ENCODE measurements around the gene AFP. TPM values are rescaled to one million over a fixed set of nuclear protein-coding genes. Genes with fewer than 3 reads are reported as not detected.
A peak's percentile ranks its signal among the peaks of the same experiment; 100 is the strongest.

Gene AFP
- total and polyA plus RNA-seq, 2 of the 13 experiments (the other 11 are each of a cell fraction or from before 2014, with no cell fraction given), result 9,434 to 13,105 TPM

- intact Hi-C loops (cut with micrococcal nuclease; ENCODE audit: unreplicated experiment) (no loop called here), in situ Hi-C loops (cut with HindIII; ENCODE audit: extremely low pct_ligation_motif_present, low pct_unique_long_range_greater_than_20kb) (loop anchor here (25.0 kb wide), 1 partner anchor 92 kb away; no protein-coding TSS in a partner anchor)
- Histone ChIP-seq H3K9ac (ENCODE audit: insufficient read depth, low read depth, low read length) (no peak overlapping the region), H4K20me1 (ENCODE audit: insufficient read depth, low read length) (no peaks in the 10 kb centered on the region), H3K36me3 (replicated peaks in 1 of 2; ENCODE audit: control insufficient read depth in 1 of 2, insufficient read depth in 2 of 2, low read length in 2 of 2) (no peaks in the 10 kb centered on the region), H3K27me3 (ENCODE audit: control insufficient read depth in 1 of 2, insufficient read depth in 2 of 2, low read length in 2 of 2) (no peaks in the 10 kb centered on the region; a peak in 1 of 5 replicates), H3K4me1 (ENCODE audit: insufficient read depth, low read length) (no peaks in the 10 kb centered on the region), H3K79me2 (ENCODE audit: insufficient read depth, low read length) (no peaks in the 10 kb centered on the region), H3K4me2 (ENCODE audit: low read depth, low read length) (no peak overlapping the region), H3K27ac (ENCODE audit: extremely low read length, insufficient read depth, low read length) (no peak overlapping the region), H3K9me3 (ENCODE audit: low read length) (peaks cover 38% of the 10 kb centered on the region), H3K4me3 (replicated peaks in 1 of 3; ENCODE audit: insufficient read depth in 1 of 3, low read depth in 2 of 3, low read length in 3 of 3) (no peak overlapping the region), H2AFZ (ENCODE audit: low read length) (no peak overlapping the region)
- ATAC-seq, result no peak
- no TSS peak for BruUV-seq (replicated peaks)
- ChIA-PET POLR2A (no interaction called here), CTCF (ENCODE audit: low intra/inter-chr PET ratio, low total read pairs) (no interaction called here)
- FAIRE-seq, result no peak
- no peak for TF ChIP-seq ZNF674 (CRISPR knock-in tag; IDR thresholded peaks at IDR 0.05; ENCODE audit: low read depth)
- TF ChIP-seq ZNF574 (CRISPR knock-in tag; IDR thresholded peaks at IDR 0.05), result no peak
- TF ChIP-seq MAFK (conservative IDR thresholded peaks at IDR 0.05 in 1 of 2, IDR thresholded peaks at IDR 0.05 in 1 of 2; ENCODE audit: low read length in 2 of 2), result peak; percentile 51 to 70; a peak in 3 of 4 replicates
- TF ChIP-seq ATF4 (CRISPR knock-in tag; IDR thresholded peaks at IDR 0.05), result no peak
- peak; percentile 71 for TF ChIP-seq MAFF (IDR thresholded peaks at IDR 0.05; ENCODE audit: low read depth, low read length)
- no peak for TF ChIP-seq ZNF572 (CRISPR knock-in tag; IDR thresholded peaks at IDR 0.05)
- no peak for DNase-seq (ENCODE audit: low spot score)
- WGBS (ENCODE audit: low lambda C conversion rate), result 8% methylated on average over 1 of the region's 1 CpG
Observed at GRCh38 chr4:73470728-73471127, 34.7 kb downstream of the AFP start.
